GM23338 (cell line): ENCODE results near the gene TMPRSS15. TPM values are rescaled to one million over a fixed set of nuclear protein-coding genes. Genes with fewer than 3 reads are reported as not detected.

Experiments used
- ATAC-seq: fragments of 200-7000 bp; cut with Tn5 transposase; 3 replicates; pipeline ENCODE4 v1.9.1; 2020
- DNase-seq: peaks from one replicate; pipeline ENCODE4 v3.0.0-alpha.2; 2015; ENCODE audit warnings: low spot score
- H2AFZ ChIP-seq: fragments of 200-600 bp; sonication (generic); 2 replicates; pipeline ENCODE4 v1.8.0; 2016; ENCODE audit warnings: antibody characterized with exemption, mild to moderate bottlenecking, moderate library complexity
- H3F3A ChIP-seq: fragments of 200-600 bp; sonication (generic); replicated peaks from 2 replicates; pipeline ENCODE4 v1.8.0; 2017; ENCODE audit warnings: antibody characterized with exemption, mixed run types, low read depth
- H3K27ac ChIP-seq: fragments of 200-600 bp; sonication (generic); 2 replicates; pipeline ENCODE4 v1.6.1; 2016; ENCODE audit warnings: low read depth
- H3K27me3 ChIP-seq: fragments of 200-600 bp; sonication (generic); 2 replicates; pipeline ENCODE4 v1.8.0; 2016; ENCODE audit warnings: mild to moderate bottlenecking, mixed run types, moderate library complexity; ENCODE audit not compliant: insufficient read depth
- H3K36me3 ChIP-seq: fragments of 200-600 bp; sonication (generic); 2 replicates; pipeline ENCODE4 v1.8.0; 2016; ENCODE audit warnings: mild to moderate bottlenecking; ENCODE audit not compliant: insufficient read depth
- H3K4me1 ChIP-seq: fragments of 200-600 bp; sonication (generic); 2 replicates; pipeline ENCODE4 v1.8.0; 2016; ENCODE audit warnings: mild to moderate bottlenecking, moderate library complexity; ENCODE audit not compliant: insufficient read depth
- H3K4me2 ChIP-seq: fragments of 200-600 bp; sonication (generic); 2 replicates; pipeline ENCODE4 v1.7.1; 2017; ENCODE audit warnings: mixed run types
- H3K4me3 ChIP-seq: fragments of 200-600 bp; sonication (generic); 2 replicates; pipeline ENCODE4 v1.6.1; 2016; ENCODE audit warnings: mixed run types
- H3K79me2 ChIP-seq: fragments of 200-600 bp; sonication (generic); replicated peaks from 2 replicates; pipeline ENCODE4 v1.8.0; 2017; ENCODE audit warnings: mild to moderate bottlenecking; ENCODE audit not compliant: insufficient read depth
- H3K9me2 ChIP-seq: fragments of 200-600 bp; sonication (generic); 2 replicates; pipeline ENCODE4 v1.8.0; 2017; ENCODE audit not compliant: insufficient read depth
- H4K20me1 ChIP-seq: fragments of 200-600 bp; sonication (generic); replicated peaks from 2 replicates; pipeline ENCODE4 v1.8.0; 2017; ENCODE audit warnings: mild to moderate bottlenecking; ENCODE audit not compliant: insufficient read depth
- H3K27ac Mint-ChIP-seq: 2 replicates; pipeline ENCODE4 v1.8.0; 2020; ENCODE audit warnings: inconsistent platforms, mild to moderate bottlenecking, moderate library complexity, mixed read lengths
- H3K27me3 Mint-ChIP-seq: 3 replicates; pipeline ENCODE4 v1.8.0; 2022; ENCODE audit warnings: low read depth, mild to moderate bottlenecking, moderate library complexity, mixed read lengths, inconsistent platforms; ENCODE audit not compliant: insufficient read depth, poor library complexity
- H3K36me3 Mint-ChIP-seq: 3 replicates; pipeline ENCODE4 v1.8.0; 2021; ENCODE audit warnings: low read depth, mild to moderate bottlenecking, inconsistent platforms, moderate library complexity, mixed read lengths
- H3K4me1 Mint-ChIP-seq: 3 replicates; pipeline ENCODE4 v1.8.0; 2020; ENCODE audit warnings: mild to moderate bottlenecking, inconsistent platforms, mixed read lengths
- H3K4me3 Mint-ChIP-seq: 3 replicates; pipeline ENCODE4 v1.8.0; 2021; ENCODE audit warnings: moderate library complexity, mild to moderate bottlenecking, inconsistent platforms, mixed read lengths
- H3K9me3 Mint-ChIP-seq: 3 replicates; pipeline ENCODE4 v1.8.0; 2020; ENCODE audit warnings: moderate library complexity, mild to moderate bottlenecking, inconsistent platforms, mixed read lengths
- CREB1 ChIP-seq: fragments of 250-450 bp; sonication (Bioruptor Pico); IDR thresholded peaks from 2 replicates; pipeline ENCODE4 v1.5.0; 2020; ENCODE audit warnings: low read depth, mild to moderate bottlenecking, moderate library complexity
- CTCF ChIP-seq, 2 experiments: fragments of 200-600 bp in 1 of 2; sonication (generic) in 1 of 2; conservative IDR thresholded peaks; 2 replicates each; pipeline versions ENCODE4 v1.5.1 to v1.6.1; 2016 to 2017; ENCODE audit warnings: antibody characterized with exemption in 2 of 2, low read depth in 2 of 2, mild to moderate bottlenecking in 2 of 2, moderate library complexity in 1 of 2
- ETS1 ChIP-seq: IDR thresholded peaks from 2 replicates; pipeline ENCODE4 v1.6.1; 2016; ENCODE audit warnings: antibody characterized with exemption
- EZH2 ChIP-seq: fragments of 200-600 bp; sonication (generic); IDR thresholded peaks from one replicate; pipeline ENCODE4 v1.8.0; 2017; ENCODE audit warnings: antibody characterized with exemption, mild to moderate bottlenecking, low read depth; ENCODE audit not compliant: unreplicated experiment
- EZH2phosphoT487 ChIP-seq: fragments of 200-600 bp; sonication (generic); IDR thresholded peaks from one replicate; pipeline ENCODE4 v1.8.1; 2018; ENCODE audit warnings: antibody characterized with exemption; ENCODE audit not compliant: unreplicated experiment
- JUNB ChIP-seq: IDR thresholded peaks from one replicate; pipeline ENCODE4 v1.6.1; 2016; ENCODE audit warnings: antibody characterized with exemption; ENCODE audit not compliant: unreplicated experiment
- NANOG ChIP-seq: IDR thresholded peaks from 2 replicates; pipeline ENCODE4 v1.6.1; 2016; ENCODE audit warnings: antibody characterized with exemption, borderline replicate concordance
- POLR2AphosphoS5 ChIP-seq: IDR thresholded peaks from 2 replicates; pipeline ENCODE4 v1.6.1; 2016; ENCODE audit warnings: antibody characterized with exemption, low read depth
- REST ChIP-seq: IDR thresholded peaks from one replicate; pipeline ENCODE4 v1.6.1; 2018; ENCODE audit warnings: antibody characterized with exemption; ENCODE audit not compliant: unreplicated experiment
- STAT1 ChIP-seq: IDR thresholded peaks from one replicate; pipeline ENCODE4 v1.6.1; 2016; ENCODE audit warnings: antibody characterized with exemption; ENCODE audit not compliant: unreplicated experiment
- ZNF114 ChIP-seq: fragments of 250-450 bp; sonication (Bioruptor Pico); IDR thresholded peaks from 2 replicates; pipeline ENCODE4 v1.5.0; 2020; ENCODE audit warnings: mild to moderate bottlenecking, moderate library complexity
- ZNF331 ChIP-seq: fragments of 250-450 bp; sonication (Bioruptor Pico); IDR thresholded peaks from 2 replicates; pipeline ENCODE4 v1.5.0; 2020; ENCODE audit warnings: low read depth, mild to moderate bottlenecking, moderate library complexity
- ZNF462 ChIP-seq: fragments of 250-450 bp; sonication (Bioruptor Pico); IDR thresholded peaks from 2 replicates; pipeline ENCODE4 v1.5.0; 2020; ENCODE audit warnings: mild to moderate bottlenecking, moderate library complexity
- polyA plus RNA-seq: library from polyadenylated mRNA; unstranded; fragments of >200 nt; fragmentation: Nextera tagmentation; extraction: Ambion mirVana; gene quantifications from 2 replicates; pipeline ENCODE4 v1.2.1, GENCODE V29; 2016
- total RNA-seq: library from RNA; depleted of rRNA; stranded (reverse); fragments of >200 nt; shearing (Covaris generic); gene quantifications from 2 replicates; pipeline ENCODE4 v1.2.3, GENCODE V29; 2014

Gene TMPRSS15
- total and polyA plus RNA-seq, 2 experiments from 2014 or later: not detected

GRCh38 chr21:18409579-18409978 is 6.0 kb upstream of the TMPRSS15 start:
- H3K9me2 ChIP-seq: no peaks in the 10 kb centered on the region
- no peak overlapping the region for H2AFZ ChIP-seq
- H3K4me2 ChIP-seq: no peak overlapping the region
- no peaks in the 10 kb centered on the region for H3K27me3 Mint-ChIP-seq
- no peak overlapping the region for H3K27ac Mint-ChIP-seq
- H3F3A ChIP-seq: no peaks in the 10 kb centered on the region
- H3K36me3 ChIP-seq: no peaks in the 10 kb centered on the region
- H3K4me1 ChIP-seq: peaks cover 22% of the 10 kb centered on the region
- no peaks in the 10 kb centered on the region for H4K20me1 ChIP-seq
- H3K36me3 Mint-ChIP-seq: no peaks in the 10 kb centered on the region
- DNase-seq: no peak
- no peak overlapping the region for H3K4me3 ChIP-seq
- no peak overlapping the region for H3K27ac ChIP-seq
- no peak for ATAC-seq
- no peaks in the 10 kb centered on the region for H3K79me2 ChIP-seq
- no peak for TF ChIP-seq STAT1
- TF ChIP-seq POLR2AphosphoS5: no peak
- TF ChIP-seq EZH2phosphoT487: no peak
- no peak for TF ChIP-seq CREB1 (CRISPR knock-in tag)
- TF ChIP-seq JUNB: no peak
- no peak for TF ChIP-seq NANOG
- no peak for TF ChIP-seq EZH2
- TF ChIP-seq ZNF462 (CRISPR knock-in tag): no peak
- TF ChIP-seq ZNF114 (CRISPR knock-in tag): no peak
- no peak for TF ChIP-seq ZNF331 (CRISPR knock-in tag)
- TF ChIP-seq CTCF (conservative IDR thresholded peaks at IDR 0.05; ENCODE audit: low read depth in 2 of 2): no peak
- TF ChIP-seq REST: no peak
- no peak for TF ChIP-seq ETS1
- no peaks in the 10 kb centered on the region for H3K9me3 Mint-ChIP-seq
- no peaks in the 10 kb centered on the region for H3K27me3 ChIP-seq
- no peak overlapping the region for H3K4me3 Mint-ChIP-seq
- H3K4me1 Mint-ChIP-seq: peaks cover 21% of the 10 kb centered on the region; the same call in 2 of the 3 replicates
